K562 (cell line): ENCODE measurements around the gene PSAP. TPM values are rescaled to one million over a fixed set of nuclear protein-coding genes. Genes with fewer than 3 reads are reported as not detected.

ENCODE experiments used
- BCL6 ChIP-seq: fragments of 250-450 bp; sonication (Bioruptor Pico); IDR thresholded peaks from 2 replicates; pipeline ENCODE4 v1.4.0; 2020
- CHD4 ChIP-seq: fragments of 200-600 bp; sonication (generic); IDR thresholded peaks from 3 replicates; pipeline ENCODE4 v1.6.1; 2012; ENCODE audit warnings: low read depth, mild to moderate bottlenecking, mixed read lengths, low read length, inconsistent platforms; ENCODE audit not compliant: insufficient read depth, insufficient replicate concordance, poor library complexity, severe bottlenecking
- ESRRA ChIP-seq: fragments of 450-650 bp; IDR thresholded peaks from 2 replicates; pipeline ENCODE4 v1.6.1; 2014; ENCODE audit warnings: low read depth, mild to moderate bottlenecking, moderate library complexity, borderline replicate concordance
- FOXK1 ChIP-seq: sonication (generic); formaldehyde crosslinking; IDR thresholded peaks from 2 replicates; pipeline ENCODE4 v1.8.0; 2022; ENCODE audit warnings: missing genetic modification reagents, mild to moderate bottlenecking, borderline replicate concordance
- GATA2 ChIP-seq: sonication (generic); formaldehyde crosslinking; IDR thresholded peaks from 2 replicates; pipeline ENCODE4 v1.4.0; 2020; ENCODE audit warnings: mild to moderate bottlenecking, missing genetic modification reagents
- HDGF ChIP-seq: fragments of 450-650 bp; IDR thresholded peaks from 2 replicates; pipeline ENCODE4 v1.6.1; 2016
- NR2F6 ChIP-seq: fragments of 450-650 bp; formaldehyde crosslinking; IDR thresholded peaks from 2 replicates; pipeline ENCODE4 v1.4.0; 2020; ENCODE audit warnings: mild to moderate bottlenecking
- NRF1 ChIP-seq, 2 experiments: fragments of 450-650 bp; IDR thresholded peaks in 1 of 2; conservative IDR thresholded peaks in 1 of 2; 2 replicates each; pipeline ENCODE4 v1.6.1; 2014; ENCODE audit warnings: mild to moderate bottlenecking in 2 of 2
- PCBP2 ChIP-seq: fragments of 200-400 bp; formaldehyde crosslinking; IDR thresholded peaks from 2 replicates; pipeline ENCODE4 v1.6.1; 2018; ENCODE audit warnings: low read length, low read depth, mild to moderate bottlenecking, moderate library complexity; ENCODE audit not compliant: poor library complexity, severe bottlenecking
- PRMT5 ChIP-seq: sonication (generic); formaldehyde crosslinking; IDR thresholded peaks from 2 replicates; pipeline ENCODE4 v1.5.0; 2020; ENCODE audit warnings: missing genetic modification reagents
- RFX1 ChIP-seq: fragments of 450-650 bp; IDR thresholded peaks from 2 replicates; pipeline ENCODE4 v1.6.1; 2016; ENCODE audit warnings: mild to moderate bottlenecking, moderate library complexity
- SOX6 ChIP-seq: fragments of 450-650 bp; IDR thresholded peaks from 2 replicates; pipeline ENCODE4 v1.6.1; 2014; ENCODE audit warnings: mild to moderate bottlenecking
- ZFX ChIP-seq: sonication (generic); formaldehyde crosslinking; IDR thresholded peaks from 2 replicates; pipeline ENCODE4 v1.8.0; 2022; ENCODE audit warnings: mild to moderate bottlenecking, missing genetic modification reagents, moderate library complexity
- ZNF217 ChIP-seq: sonication (generic); formaldehyde crosslinking; IDR thresholded peaks from 2 replicates; pipeline ENCODE4 v1.8.0; 2022; ENCODE audit warnings: mild to moderate bottlenecking, missing genetic modification reagents
- ZNF311 ChIP-seq: fragments of 250-450 bp; sonication (Bioruptor Pico); IDR thresholded peaks from 2 replicates; pipeline ENCODE4 v1.4.0; 2020; ENCODE audit warnings: mild to moderate bottlenecking, moderate library complexity
- polyA plus RNA-seq, 8 experiments: library from polyadenylated mRNA; depleted of rRNA in 4 of 8; stranded (reverse) in 5 of 8; unstranded in 3 of 8; fragments of >200 nt; fragmentation: Nextera tagmentation in 2 of 8; fragmentation: Illumina TruSeq in 1 of 8; extraction: Ambion mirVana in 2 of 8; extraction: Trizol in 1 of 8; gene quantifications; 2 replicates each; pipeline versions ENCODE4 v1.2.1 to v1.2.3, GENCODE V29; 2011 to 2014; ENCODE audit warnings: inconsistent platforms in 1 of 8, missing spikeins in 1 of 8
- total RNA-seq, 7 experiments: library from RNA; depleted of rRNA in 6 of 7; stranded (reverse); fragments of >200 nt in 6 of 7; fragmentation: Illumina TruSeq in 2 of 7; extraction: Trizol in 2 of 7; gene quantifications; 2 replicates each; pipeline versions ENCODE4 v1.2.1 to v1.2.3, GENCODE V29; 2011 to 2021; ENCODE audit warnings: low replicate concordance in 1 of 7
- TF ChIP-seq, protein P1 (sequence below): fragments of 450-650 bp; formaldehyde crosslinking; IDR thresholded peaks from 2 replicates; pipeline ENCODE4 v1.4.0; 2022; ENCODE audit warnings: mild to moderate bottlenecking, moderate library complexity
- TF ChIP-seq, protein P2 (sequence below): sonication (generic); formaldehyde crosslinking; IDR thresholded peaks from 2 replicates; pipeline ENCODE4 v1.9.0; 2022; ENCODE audit warnings: mild to moderate bottlenecking, missing genetic modification reagents
- TF ChIP-seq, protein P3 (sequence below), 2 experiments: fragments of 450-650 bp in 1 of 2; sonication (generic) in 1 of 2; formaldehyde crosslinking; conservative IDR thresholded peaks; 2 replicates each; pipeline versions ENCODE4 v1.4.0 to v1.8.1; 2020 to 2022; ENCODE audit warnings: mild to moderate bottlenecking in 1 of 2, missing genetic modification reagents in 1 of 2
- TF ChIP-seq, protein P4 (sequence below): fragments of 450-650 bp; formaldehyde crosslinking; IDR thresholded peaks from 2 replicates; pipeline ENCODE4 v1.4.0; 2022; ENCODE audit warnings: missing genetic modification characterization
- TF ChIP-seq, protein P5 (sequence below): sonication (generic); formaldehyde crosslinking; IDR thresholded peaks from 2 replicates; pipeline ENCODE4 v1.8.1; 2022; ENCODE audit warnings: missing genetic modification reagents
- TF ChIP-seq, protein P6 (sequence below): fragments of 450-650 bp; IDR thresholded peaks from 2 replicates; pipeline ENCODE4 v1.6.1; 2016
- TF ChIP-seq, protein P7 (sequence below): fragments of 450-650 bp; formaldehyde crosslinking; IDR thresholded peaks from 2 replicates; pipeline ENCODE4 v1.4.0; 2020; ENCODE audit warnings: mild to moderate bottlenecking, mixed read lengths

PSAP gene
- total and polyA plus RNA-seq, 9 of the 15 experiments (the other 6 are each of a cell fraction or from before 2014, with no cell fraction given): 245 to 700 (median 429) TPM

DNA sequence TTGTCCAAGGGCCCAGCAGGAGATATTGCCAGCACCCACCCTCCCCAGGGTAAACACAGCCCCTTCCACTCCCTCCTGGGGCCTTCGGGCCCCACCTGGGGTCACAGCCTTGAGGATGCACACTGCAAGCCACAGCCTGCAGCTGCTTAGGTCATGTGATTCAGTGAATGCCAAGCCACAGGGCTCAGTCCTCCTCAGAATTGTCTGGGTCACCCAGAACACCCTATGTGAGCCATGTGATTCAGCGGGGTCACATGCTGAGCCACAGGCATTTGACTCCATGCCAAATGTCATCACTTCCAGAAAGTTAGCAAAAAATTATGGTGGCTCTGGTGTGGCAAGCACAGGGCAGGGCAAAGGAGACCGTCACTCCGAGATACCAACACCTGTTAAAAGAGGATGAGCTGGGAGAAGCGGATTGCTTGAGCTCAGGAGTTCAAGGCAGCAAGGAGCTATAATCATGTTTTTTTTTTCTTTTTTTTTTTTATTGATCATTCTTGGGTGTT lies 17.2 kb upstream of the PSAP start (continued):
- TF ChIP-seq, protein P1, sequence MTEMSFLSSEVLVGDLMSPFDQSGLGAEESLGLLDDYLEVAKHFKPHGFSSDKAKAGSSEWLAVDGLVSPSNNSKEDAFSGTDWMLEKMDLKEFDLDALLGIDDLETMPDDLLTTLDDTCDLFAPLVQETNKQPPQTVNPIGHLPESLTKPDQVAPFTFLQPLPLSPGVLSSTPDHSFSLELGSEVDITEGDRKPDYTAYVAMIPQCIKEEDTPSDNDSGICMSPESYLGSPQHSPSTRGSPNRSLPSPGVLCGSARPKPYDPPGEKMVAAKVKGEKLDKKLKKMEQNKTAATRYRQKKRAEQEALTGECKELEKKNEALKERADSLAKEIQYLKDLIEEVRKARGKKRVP (CRISPR knock-in tag): no peak; the same call in 1 of the 2 replicates
- TF ChIP-seq, protein P2, sequence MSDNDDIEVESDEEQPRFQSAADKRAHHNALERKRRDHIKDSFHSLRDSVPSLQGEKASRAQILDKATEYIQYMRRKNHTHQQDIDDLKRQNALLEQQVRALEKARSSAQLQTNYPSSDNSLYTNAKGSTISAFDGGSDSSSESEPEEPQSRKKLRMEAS (CRISPR knock-in tag): peak; percentile 69
- TF ChIP-seq HDGF (no peak), ZNF217 (CRISPR knock-in tag) (no peak), BCL6 (CRISPR knock-in tag) (no peak), ZFX (peak; percentile 38; the same call in 1 of the 2 replicates), ESRRA (peak; percentile 35; the same call in 1 of the 2 replicates), RFX1 (no peak), FOXK1 (CRISPR knock-in tag) (no peak), GATA2 (CRISPR knock-in tag) (no peak), ZNF311 (no peak), CHD4 (no peak), PRMT5 (CRISPR knock-in tag) (no peak), NR2F6 (CRISPR knock-in tag) (no peak), PCBP2 (no peak), SOX6 (peak; percentile 21; the same call in 1 of the 2 replicates), NRF1 (conservative IDR thresholded peaks at IDR 0.05 in 1 of 2, IDR thresholded peaks at IDR 0.05 in 1 of 2) (0 out of 4 replicates have a peak, but pooled peaks have one; percentile 15 to 20)
- TF ChIP-seq, protein P3, sequence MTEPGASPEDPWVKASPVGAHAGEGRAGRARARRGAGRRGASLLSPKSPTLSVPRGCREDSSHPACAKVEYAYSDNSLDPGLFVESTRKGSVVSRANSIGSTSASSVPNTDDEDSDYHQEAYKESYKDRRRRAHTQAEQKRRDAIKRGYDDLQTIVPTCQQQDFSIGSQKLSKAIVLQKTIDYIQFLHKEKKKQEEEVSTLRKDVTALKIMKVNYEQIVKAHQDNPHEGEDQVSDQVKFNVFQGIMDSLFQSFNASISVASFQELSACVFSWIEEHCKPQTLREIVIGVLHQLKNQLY (CRISPR knock-in tag; conservative IDR thresholded peaks at IDR 0.05): no peak
- TF ChIP-seq, protein P4, sequence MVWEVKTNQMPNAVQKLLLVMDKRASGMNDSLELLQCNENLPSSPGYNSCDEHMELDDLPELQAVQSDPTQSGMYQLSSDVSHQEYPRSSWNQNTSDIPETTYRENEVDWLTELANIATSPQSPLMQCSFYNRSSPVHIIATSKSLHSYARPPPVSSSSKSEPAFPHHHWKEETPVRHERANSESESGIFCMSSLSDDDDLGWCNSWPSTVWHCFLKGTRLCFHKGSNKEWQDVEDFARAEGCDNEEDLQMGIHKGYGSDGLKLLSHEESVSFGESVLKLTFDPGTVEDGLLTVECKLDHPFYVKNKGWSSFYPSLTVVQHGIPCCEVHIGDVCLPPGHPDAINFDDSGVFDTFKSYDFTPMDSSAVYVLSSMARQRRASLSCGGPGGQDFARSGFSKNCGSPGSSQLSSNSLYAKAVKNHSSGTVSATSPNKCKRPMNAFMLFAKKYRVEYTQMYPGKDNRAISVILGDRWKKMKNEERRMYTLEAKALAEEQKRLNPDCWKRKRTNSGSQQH: 0 out of 2 replicates have a peak, but pooled peaks have one; percentile 11
- TF ChIP-seq, protein P5, sequence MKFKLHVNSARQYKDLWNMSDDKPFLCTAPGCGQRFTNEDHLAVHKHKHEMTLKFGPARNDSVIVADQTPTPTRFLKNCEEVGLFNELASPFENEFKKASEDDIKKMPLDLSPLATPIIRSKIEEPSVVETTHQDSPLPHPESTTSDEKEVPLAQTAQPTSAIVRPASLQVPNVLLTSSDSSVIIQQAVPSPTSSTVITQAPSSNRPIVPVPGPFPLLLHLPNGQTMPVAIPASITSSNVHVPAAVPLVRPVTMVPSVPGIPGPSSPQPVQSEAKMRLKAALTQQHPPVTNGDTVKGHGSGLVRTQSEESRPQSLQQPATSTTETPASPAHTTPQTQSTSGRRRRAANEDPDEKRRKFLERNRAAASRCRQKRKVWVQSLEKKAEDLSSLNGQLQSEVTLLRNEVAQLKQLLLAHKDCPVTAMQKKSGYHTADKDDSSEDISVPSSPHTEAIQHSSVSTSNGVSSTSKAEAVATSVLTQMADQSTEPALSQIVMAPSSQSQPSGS (CRISPR knock-in tag): no peak
- TF ChIP-seq, protein P6, sequence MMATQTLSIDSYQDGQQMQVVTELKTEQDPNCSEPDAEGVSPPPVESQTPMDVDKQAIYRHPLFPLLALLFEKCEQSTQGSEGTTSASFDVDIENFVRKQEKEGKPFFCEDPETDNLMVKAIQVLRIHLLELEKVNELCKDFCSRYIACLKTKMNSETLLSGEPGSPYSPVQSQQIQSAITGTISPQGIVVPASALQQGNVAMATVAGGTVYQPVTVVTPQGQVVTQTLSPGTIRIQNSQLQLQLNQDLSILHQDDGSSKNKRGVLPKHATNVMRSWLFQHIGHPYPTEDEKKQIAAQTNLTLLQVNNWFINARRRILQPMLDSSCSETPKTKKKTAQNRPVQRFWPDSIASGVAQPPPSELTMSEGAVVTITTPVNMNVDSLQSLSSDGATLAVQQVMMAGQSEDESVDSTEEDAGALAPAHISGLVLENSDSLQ: no peak
- TF ChIP-seq, protein P7, sequence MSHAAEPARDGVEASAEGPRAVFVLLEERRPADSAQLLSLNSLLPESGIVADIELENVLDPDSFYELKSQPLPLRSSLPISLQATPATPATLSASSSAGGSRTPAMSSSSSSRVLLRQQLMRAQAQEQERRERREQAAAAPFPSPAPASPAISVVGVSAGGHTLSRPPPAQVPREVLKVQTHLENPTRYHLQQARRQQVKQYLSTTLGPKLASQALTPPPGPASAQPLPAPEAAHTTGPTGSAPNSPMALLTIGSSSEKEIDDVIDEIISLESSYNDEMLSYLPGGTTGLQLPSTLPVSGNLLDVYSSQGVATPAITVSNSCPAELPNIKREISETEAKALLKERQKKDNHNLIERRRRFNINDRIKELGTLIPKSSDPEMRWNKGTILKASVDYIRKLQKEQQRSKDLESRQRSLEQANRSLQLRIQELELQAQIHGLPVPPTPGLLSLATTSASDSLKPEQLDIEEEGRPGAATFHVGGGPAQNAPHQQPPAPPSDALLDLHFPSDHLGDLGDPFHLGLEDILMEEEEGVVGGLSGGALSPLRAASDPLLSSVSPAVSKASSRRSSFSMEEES: peak; percentile 61
